Common myeloid progenitor, CD34-positive (primary cell): ENCODE measurements around the gene ABI1. TPM values are rescaled to one million over a fixed set of nuclear protein-coding genes. Genes with fewer than 3 reads are reported as not detected.
A peak's percentile ranks its signal among the peaks of the same experiment; 100 is the strongest.
"Not testable (repeated sequence)": the region's sequence is repeated elsewhere in the genome, so short reads cannot be mapped to it uniquely, and the experiment has no call there.

Source experiments
- CTCF ChIA-PET: fragments of 350-600 bp; sonication (Branson Sonifier 250); formaldehyde crosslinking; loops from one replicate; lab custom pipeline; 2021; ENCODE audit warnings: antibody characterized with exemption; lab: Charles Lee
- POLR2A ChIA-PET: fragments of 350-600 bp; sonication (Branson Sonifier 250); formaldehyde crosslinking; loops from one replicate; lab custom pipeline; 2021; ENCODE audit warnings: antibody characterized with exemption; lab: Charles Lee
- DNase-seq, 3 donors: peaks; one replicate each; pipeline versions ENCODE4 v3.0.0 to v3.0.0-alpha.2; 2013
- H3K27ac ChIP-seq, 2 experiments: 1 replicate in 1 of 2; 2 replicates in 1 of 2; pipeline ENCODE4 v1.7.0; 2013; ENCODE audit warnings: inconsistent platforms in 2 of 2, low read length in 2 of 2, mild to moderate bottlenecking in 2 of 2, low read depth in 1 of 2, moderate library complexity in 1 of 2; ENCODE audit not compliant: severe bottlenecking in 2 of 2, insufficient read depth in 1 of 2, poor library complexity in 1 of 2
- H3K27me3 ChIP-seq, 5 experiments: replicated peaks in 2 of 5; 1 replicate in 3 of 5; 2 replicates in 2 of 5; pipeline versions ENCODE4 v1.6.1 to v1.7.0; 2013; ENCODE audit warnings: low read length in 4 of 5, mild to moderate bottlenecking in 2 of 5, moderate library complexity in 2 of 5, inconsistent platforms in 1 of 5; ENCODE audit not compliant: insufficient read depth in 5 of 5, control insufficient read depth in 4 of 5
- H3K36me3 ChIP-seq, 4 experiments: 1 replicate in 2 of 4; 2 replicates in 2 of 4; pipeline versions ENCODE4 v1.6.1 to v1.7.0; 2013; ENCODE audit warnings: low read length in 3 of 4, control low read depth in 1 of 4, mild to moderate bottlenecking in 1 of 4; ENCODE audit not compliant: control insufficient read depth in 4 of 4, insufficient read depth in 4 of 4
- H3K4me1 ChIP-seq, 4 experiments: 1 replicate in 3 of 4; 2 replicates in 1 of 4; pipeline versions ENCODE4 v1.6.1 to v1.7.1; 2013; ENCODE audit warnings: low read length in 3 of 4, mild to moderate bottlenecking in 3 of 4, control low read depth in 1 of 4, inconsistent platforms in 1 of 4, moderate library complexity in 1 of 4; ENCODE audit not compliant: control insufficient read depth in 4 of 4, insufficient read depth in 4 of 4; ENCODE audit errors: control extremely low read depth in 1 of 4
- H3K4me3 ChIP-seq, 7 experiments: 1 replicate in 4 of 7; 2 replicates in 3 of 7; pipeline versions ENCODE4 v1.5.1 to v1.7.0; 2013; ENCODE audit warnings: mild to moderate bottlenecking in 7 of 7, low read length in 6 of 7, moderate library complexity in 6 of 7, inconsistent platforms in 2 of 7, low read depth in 2 of 7, control low read depth in 1 of 7; ENCODE audit not compliant: insufficient read depth in 4 of 7, control insufficient read depth in 1 of 7; ENCODE audit errors: extremely low read depth in 1 of 7
- H3K9me3 ChIP-seq, 5 experiments: 1 replicate in 4 of 5; 2 replicates in 1 of 5; pipeline versions ENCODE4 v1.6.1 to v1.7.1; 2013; ENCODE audit warnings: low read length in 4 of 5, mild to moderate bottlenecking in 2 of 5, inconsistent platforms in 1 of 5, low read depth in 1 of 5, moderate library complexity in 1 of 5; ENCODE audit not compliant: control insufficient read depth in 4 of 5, insufficient read depth in 2 of 5; ENCODE audit errors: control extremely low read depth in 1 of 5
- WGBS: methylation state at CpG from one replicate; pipeline ENCODE4 v1.1.5; 2013; ENCODE audit not compliant: insufficient coverage; 5-methylcytosine and 5-hydroxymethylcytosine counted together
- polyA plus RNA-seq: library from polyadenylated mRNA; unstranded; fragments of 120-200 nt; gene quantifications from one replicate; pipeline ENCODE4 v1.2.1, GENCODE V29; 2013

Gene ABI1
- polyA plus RNA-seq = 61.0 TPM

DNA sequence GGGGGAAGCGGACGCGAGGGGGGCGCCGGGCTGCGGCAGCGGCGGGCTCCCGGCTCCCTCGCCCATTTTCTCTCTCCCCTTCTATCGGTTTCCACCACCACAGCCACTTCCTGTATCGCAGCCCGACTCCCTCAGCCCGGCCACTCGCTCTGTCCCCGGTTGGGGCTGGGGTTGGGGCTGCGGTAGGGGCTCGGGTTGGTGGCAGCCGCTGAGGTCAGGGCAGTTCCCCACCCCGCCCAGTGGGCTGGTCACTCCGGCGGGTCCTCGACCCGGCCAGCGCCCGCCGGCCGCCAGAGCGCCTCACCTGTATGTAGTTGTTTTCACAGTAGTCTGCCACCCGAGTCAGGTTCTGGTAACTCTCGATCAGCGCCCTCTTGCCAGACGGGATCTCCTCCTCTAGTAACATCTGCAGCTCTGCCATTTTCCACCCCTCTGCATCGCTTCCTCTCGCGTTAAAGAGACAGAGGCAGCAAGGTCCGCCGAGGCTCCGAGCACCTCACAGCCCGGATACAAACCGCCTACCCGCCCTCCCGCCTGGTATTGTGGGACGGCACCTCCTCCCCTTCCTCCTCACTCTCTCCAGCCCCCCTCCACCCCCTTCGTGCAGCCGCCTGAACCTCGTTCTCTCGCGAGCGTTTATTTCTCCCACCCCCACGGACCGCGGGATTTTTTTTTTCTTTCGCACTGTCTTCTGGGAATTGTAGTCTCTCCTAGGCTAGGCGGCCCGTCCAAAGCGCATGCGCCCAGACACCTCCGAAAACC, at the start of gene ABI1:
TSS of gene ABI1 (minus strand) at position 516 of the 762 bp plus-strand sequence. CDS start at position 421, 95 bp downstream.
- CTCF ChIA-PET = interaction anchor here (0.6 to 4.1 kb wide), 7 partner anchors 10 to 134 kb away, joined by 3 to 26 read pairs (median 10); no protein-coding TSS in a partner anchor
- WGBS = 0% methylated on average over 34 of the region's 59 CpGs
- H3K27ac ChIP-seq = peak within 1 kb of the TSS; percentile 89 to 96
- H3K4me1 ChIP-seq = peaks cover 17 to 34% (median 24%) of the 10 kb centered on the region in 4 experiments
- H3K9me3 ChIP-seq = no peaks in the 10 kb centered on the region
- no peaks in the 10 kb centered on the region for H3K27me3 ChIP-seq
- peak within 1 kb of the TSS; percentile 94 to 100 (median 97) for H3K4me3 ChIP-seq
- DNase-seq = peak; percentile 99 to 100 (median 99)
- H3K36me3 ChIP-seq = no peaks in the 10 kb centered on the region
- POLR2A ChIA-PET = no interaction called here

DNA sequence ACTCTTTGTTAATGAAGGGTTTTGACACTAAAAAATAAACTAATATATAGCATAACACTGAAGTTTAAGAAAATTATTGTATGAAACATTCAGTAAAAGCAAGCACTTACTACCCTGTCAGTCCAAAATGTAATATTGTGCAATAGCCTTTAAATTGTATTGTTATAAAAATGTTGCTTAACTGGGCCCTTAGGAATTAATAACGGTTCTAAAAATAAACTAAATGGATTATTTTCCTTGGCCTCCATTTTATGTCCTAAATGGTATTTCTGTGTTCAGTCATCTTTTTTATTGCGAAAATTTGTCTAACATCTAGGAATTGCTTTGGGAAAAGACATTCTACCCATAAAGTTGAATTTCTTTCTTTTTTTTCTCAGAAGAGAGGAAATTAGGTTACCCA, 49.0 kb upstream of the ABI1 start:
- no CpG with 5 or more reads among the region's 2 CpGs for WGBS
- POLR2A ChIA-PET = no interaction called here

DNA sequence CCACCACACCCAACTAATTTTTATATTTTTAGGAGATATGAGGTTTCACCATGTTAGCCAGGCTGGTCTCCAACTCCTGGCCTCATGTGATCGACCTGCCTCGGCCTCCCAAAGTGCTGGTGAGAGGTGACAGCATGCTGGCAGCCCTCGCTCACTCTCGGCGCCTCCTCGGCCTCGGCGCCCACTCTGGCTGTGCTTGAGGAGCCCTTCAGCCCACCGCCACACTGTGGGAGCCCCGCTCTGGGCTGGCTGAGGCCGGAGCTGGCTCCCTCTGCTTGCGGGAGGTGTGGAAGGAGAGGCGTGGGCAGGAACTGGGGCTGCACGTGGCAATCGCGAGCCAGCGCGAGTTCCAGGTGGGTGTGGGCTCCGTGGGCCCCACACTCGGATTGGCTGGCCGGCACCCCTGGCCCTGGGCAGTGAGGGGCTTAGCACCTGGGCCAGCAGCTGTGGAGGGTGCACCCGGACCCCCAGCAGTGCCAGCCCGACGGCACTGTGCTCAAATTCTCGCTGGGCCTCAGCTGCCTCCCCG, 44.6 kb upstream of the ABI1 start:
- H3K4me1 ChIP-seq, H3K36me3 ChIP-seq, POLR2A ChIA-PET, H3K4me3 ChIP-seq, CTCF ChIA-PET, DNase-seq, H3K27ac ChIP-seq, H3K27me3 ChIP-seq, H3K9me3 ChIP-seq: not testable (repeated sequence)
- WGBS = 96% methylated on average over 26 of the region's 26 CpGs

More for the DNA sequence above, 49.0 kb upstream of the ABI1 start:
- CTCF ChIA-PET = no interaction called here
- Histone ChIP-seq H3K9me3 (no peaks in the 10 kb centered on the region), H3K36me3 (no peaks in the 10 kb centered on the region), H3K4me3 (no peak overlapping the region), H3K27me3 (no peaks in the 10 kb centered on the region), H3K27ac (no peak overlapping the region), H3K4me1 (no peaks in the 10 kb centered on the region)
- DNase-seq = no peak

DNA sequence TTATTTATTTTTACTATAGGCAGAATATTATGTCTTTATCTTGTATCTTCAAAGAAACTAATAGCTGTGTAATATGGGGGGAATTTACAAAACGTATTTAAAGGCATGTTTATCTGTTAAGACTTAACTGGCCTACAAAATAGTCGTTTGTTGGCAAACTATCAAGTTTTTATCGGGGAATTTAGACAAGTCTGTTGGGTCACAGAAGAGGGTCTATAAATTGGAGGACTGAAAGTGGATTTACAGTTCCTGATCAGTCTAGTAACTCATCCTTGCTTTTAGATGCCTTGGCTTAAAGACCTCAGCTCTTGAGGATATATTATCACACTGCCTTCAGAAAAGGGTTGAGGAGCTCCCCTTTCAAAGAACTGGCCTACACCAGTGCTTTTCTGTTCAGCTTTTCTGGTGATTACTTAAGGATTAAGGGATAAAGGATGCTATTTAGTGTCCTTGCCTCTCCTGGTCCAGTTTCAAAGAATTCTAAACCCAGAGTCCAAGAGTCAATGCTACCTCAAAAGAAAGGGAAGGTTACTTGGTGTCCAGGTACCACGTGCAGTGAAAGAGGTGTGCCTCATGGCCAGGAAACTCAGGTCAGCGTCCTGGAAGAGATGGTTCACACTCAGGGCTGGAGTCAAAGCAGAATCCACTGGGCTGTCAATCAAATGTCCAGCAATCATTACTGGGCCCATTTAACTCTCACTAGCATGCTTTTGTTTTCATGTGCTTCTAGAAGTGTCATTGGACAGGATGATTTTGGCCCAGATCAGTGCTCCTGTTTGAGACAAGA, 42.9 kb upstream of the ABI1 start:
- ChIA-PET POLR2A (no interaction called here), CTCF (no interaction called here)
- 69% methylated on average over 4 of the region's 5 CpGs for WGBS
- no peak for DNase-seq
- Histone ChIP-seq H3K9me3 (no peaks in the 10 kb centered on the region), H3K36me3 (no peaks in the 10 kb centered on the region), H3K27ac (no peak overlapping the region), H3K4me3 (no peak overlapping the region), H3K4me1 (no peaks in the 10 kb centered on the region), H3K27me3 (no peaks in the 10 kb centered on the region)

DNA sequence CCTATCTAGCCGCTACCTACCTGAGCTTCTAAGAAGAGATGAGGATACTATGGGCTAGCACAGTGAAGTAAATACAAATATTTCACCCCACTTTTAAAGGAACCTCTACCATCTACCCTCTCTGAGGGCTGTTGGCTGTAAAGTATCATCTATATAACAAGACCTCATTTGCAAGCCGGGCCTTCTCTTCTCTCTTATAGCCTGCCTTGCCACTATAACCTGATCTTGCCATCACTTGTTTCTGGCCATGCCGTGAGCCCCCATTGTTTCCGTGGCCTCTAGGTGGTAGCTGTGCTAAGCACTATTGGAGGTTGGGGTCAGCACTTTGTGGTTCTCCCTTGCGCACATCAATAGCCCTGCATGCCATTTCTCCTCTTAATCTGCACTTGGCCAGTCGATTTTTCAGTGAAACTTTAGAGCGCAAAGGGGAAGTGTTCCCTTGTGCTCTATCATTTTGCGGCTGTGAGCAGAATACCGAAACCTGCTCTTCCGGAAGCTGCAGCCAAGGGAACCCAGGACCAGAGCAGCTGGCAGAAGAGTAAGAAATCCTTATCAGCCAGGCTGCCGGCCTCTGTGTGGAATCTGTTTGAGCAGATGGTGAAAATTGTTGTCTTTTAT, 31.7 kb upstream of the ABI1 start:
- H3K36me3 ChIP-seq, H3K4me3 ChIP-seq, H3K27me3 ChIP-seq, CTCF ChIA-PET, H3K9me3 ChIP-seq, H3K4me1 ChIP-seq, H3K27ac ChIP-seq, POLR2A ChIA-PET: not testable (repeated sequence)
- peak in 2 of 3 donors; percentile 46 to 78 for DNase-seq
- WGBS = 71% methylated on average over 3 of the region's 11 CpGs

DNA sequence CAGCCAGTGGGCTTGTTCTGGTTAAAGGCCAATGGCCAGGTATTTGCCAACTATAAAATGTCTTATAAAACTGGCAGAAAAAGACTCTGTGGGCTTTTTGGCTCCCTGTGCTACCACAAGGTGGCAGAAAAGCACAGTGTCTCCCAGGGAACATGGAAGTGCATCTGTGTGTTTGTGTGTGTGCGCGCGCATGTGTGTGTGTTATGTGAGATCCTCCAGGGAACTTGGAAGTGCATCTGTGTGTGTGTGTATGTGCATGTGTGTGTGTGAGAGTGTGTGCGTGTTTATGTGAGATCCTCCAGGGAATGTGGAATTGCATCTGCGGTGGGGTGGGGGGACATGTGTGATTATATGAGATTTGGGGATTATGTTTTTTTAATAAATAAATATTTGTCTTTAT, 30.2 kb upstream of the ABI1 start:
- Histone ChIP-seq H3K9me3 (no peaks in the 10 kb centered on the region), H3K36me3 (no peaks in the 10 kb centered on the region), H3K27ac (no peak overlapping the region), H3K27me3 (no peaks in the 10 kb centered on the region), H3K4me1 (no peaks in the 10 kb centered on the region), H3K4me3 (no peak overlapping the region)
- peak; percentile 76 to 91 (median 91) for DNase-seq
- ChIA-PET CTCF (interaction anchor here (0.7 to 1.4 kb wide), 3 partner anchors 10 to 205 kb away, joined by 3 to 4 read pairs (median 3); no protein-coding TSS in a partner anchor), POLR2A (no interaction called here)
- WGBS = 100% methylated on average over 3 of the region's 5 CpGs
